CD14-positive monocyte (primary cell): ENCODE data around the gene ZNF407. TPM values are rescaled to one million over a fixed set of nuclear protein-coding genes. Genes with fewer than 3 reads are reported as not detected.

Source experiments
- DNase-seq, 3 donors: peaks; one replicate each; pipeline ENCODE4 v3.0.0-alpha.2; 2011 to 2022
- H2AFZ ChIP-seq: 2 replicates; pipeline ENCODE4 v1.6.0; 2012; ENCODE audit warnings: mild to moderate bottlenecking, low read depth, low read length, inconsistent platforms; ENCODE audit not compliant: insufficient read depth, poor library complexity, severe bottlenecking
- H3K27ac ChIP-seq, 2 donors: 1 replicate in 1 of 2; 2 replicates in 1 of 2; pipeline ENCODE4 v1.5.1; 2012 to 2013; ENCODE audit warnings: low read length in 2 of 2, control low read depth in 1 of 2, inconsistent platforms in 1 of 2, low read depth in 1 of 2, mild to moderate bottlenecking in 1 of 2
- H3K27me3 ChIP-seq, 2 donors: one replicate each; pipeline versions ENCODE4 v1.6.0 to v1.6.1; 2011 to 2013; ENCODE audit warnings: low read length in 2 of 2; ENCODE audit not compliant: control insufficient read depth in 2 of 2, insufficient read depth in 2 of 2
- H3K36me3 ChIP-seq, 2 donors: replicated peaks in 1 of 2; 1 replicate in 1 of 2; 2 replicates in 1 of 2; pipeline versions ENCODE4 v1.5.1 to v1.6.1; 2012 to 2013; ENCODE audit warnings: low read length in 2 of 2, control low read depth in 1 of 2, inconsistent platforms in 1 of 2, mild to moderate bottlenecking in 1 of 2; ENCODE audit not compliant: insufficient read depth in 2 of 2, control insufficient read depth in 1 of 2
- H3K4me1 ChIP-seq, 2 donors: 1 replicate in 1 of 2; 2 replicates in 1 of 2; pipeline versions ENCODE4 v1.5.1 to v1.6.1; 2012 to 2013; ENCODE audit warnings: low read length in 2 of 2, control low read depth in 1 of 2, inconsistent platforms in 1 of 2, mild to moderate bottlenecking in 1 of 2, moderate library complexity in 1 of 2; ENCODE audit not compliant: insufficient read depth in 2 of 2, control insufficient read depth in 1 of 2
- H3K4me2 ChIP-seq: replicated peaks from 2 replicates; pipeline ENCODE3; 2012; ENCODE audit warnings: low read length, moderate library complexity, mild to moderate bottlenecking; ENCODE audit not compliant: poor library complexity, severe bottlenecking; ENCODE audit errors: extremely low read depth
- H3K4me3 ChIP-seq, 3 experiments: fragments of 200-600 bp in 1 of 3; sonication (generic) in 1 of 3; replicated peaks in 1 of 3; 1 replicate in 2 of 3; 2 replicates in 1 of 3; pipeline ENCODE4 v1.5.1; 2011 to 2013; ENCODE audit warnings: low read length in 3 of 3, mild to moderate bottlenecking in 3 of 3, control low read depth in 2 of 3, low read depth in 2 of 3, inconsistent platforms in 1 of 3, moderate library complexity in 1 of 3
- H3K79me2 ChIP-seq: 2 replicates; pipeline ENCODE4 v1.6.0; 2012; ENCODE audit warnings: mild to moderate bottlenecking, control low read depth, inconsistent platforms, low read length, moderate library complexity; ENCODE audit not compliant: insufficient read depth
- H3K9ac ChIP-seq: 2 replicates; pipeline ENCODE4 v1.6.0; 2017; ENCODE audit warnings: low read length, mild to moderate bottlenecking; ENCODE audit not compliant: insufficient read depth, poor library complexity, severe bottlenecking
- H3K9me3 ChIP-seq, 2 donors: replicated peaks in 1 of 2; 1 replicate in 1 of 2; 2 replicates in 1 of 2; pipeline versions ENCODE4 v1.5.1 to v1.6.1; 2012 to 2013; ENCODE audit warnings: low read length in 2 of 2, control low read depth in 1 of 2; ENCODE audit not compliant: control insufficient read depth in 1 of 2, insufficient read depth in 1 of 2
- H4K20me1 ChIP-seq: 2 replicates; pipeline ENCODE4 v1.6.0; 2012; ENCODE audit warnings: mild to moderate bottlenecking, low read length, control low read depth, moderate library complexity; ENCODE audit not compliant: insufficient read depth
- H3K27ac Mint-ChIP-seq, 7 donors: one replicate each; pipeline ENCODE4 v1.8.0; 2020; ENCODE audit warnings: mild to moderate bottlenecking in 7 of 7, mixed read lengths in 7 of 7, moderate library complexity in 6 of 7, inconsistent platforms in 2 of 7
- H3K27me3 Mint-ChIP-seq, 3 donors: one replicate each; pipeline ENCODE4 v1.8.0; 2021 to 2022; ENCODE audit warnings: low read depth in 3 of 3, mild to moderate bottlenecking in 3 of 3, mixed read lengths in 3 of 3, moderate library complexity in 3 of 3, inconsistent platforms in 1 of 3
- H3K36me3 Mint-ChIP-seq, 2 donors: one replicate each; pipeline ENCODE4 v1.8.0; 2020; ENCODE audit warnings: mixed read lengths in 2 of 2, inconsistent platforms in 1 of 2, mild to moderate bottlenecking in 1 of 2
- H3K4me1 Mint-ChIP-seq: one replicate; pipeline ENCODE4 v1.8.0; 2020; ENCODE audit warnings: mild to moderate bottlenecking, mixed read lengths
- H3K4me3 Mint-ChIP-seq, 2 donors: one replicate each; pipeline ENCODE4 v1.8.0; 2020; ENCODE audit warnings: mild to moderate bottlenecking in 2 of 2, mixed read lengths in 2 of 2, moderate library complexity in 1 of 2
- H3K9me3 Mint-ChIP-seq, 7 donors: one replicate each; pipeline ENCODE4 v1.8.0; 2020 to 2022; ENCODE audit warnings: mixed read lengths in 7 of 7, mild to moderate bottlenecking in 6 of 7, moderate library complexity in 6 of 7, inconsistent platforms in 2 of 7
- CTCF ChIP-seq: fragments of 200-600 bp; IDR thresholded peaks from one replicate; pipeline ENCODE4 v1.8.0; 2022; ENCODE audit warnings: antibody characterized with exemption, mild to moderate bottlenecking
- WGBS: methylation state at CpG from one replicate; pipeline ENCODE4 v1.1.5; 2013; ENCODE audit warnings: missing lambda C conversion rate; ENCODE audit not compliant: insufficient coverage; 5-methylcytosine and 5-hydroxymethylcytosine counted together
- intact Hi-C, 2 donors: fragments of 100-400 bp; cut with micrococcal nuclease; formaldehyde crosslinking; loops; one replicate each; pipeline versions ENCODE4 v1.15.0 to v1.15.1; 2023
- polyA plus RNA-seq, 3 donors: library from polyadenylated mRNA; depleted of rRNA in 1 of 3; unstranded in 2 of 3; stranded (reverse) in 1 of 3; fragments of 300-500 nt in 2 of 3; fragments of >200 nt in 1 of 3; fragmentation: Illumina TruSeq in 2 of 3; gene quantifications; 1 replicate in 2 of 3; 2 replicates in 1 of 3; pipeline ENCODE4 v1.2.3, GENCODE V29; 2012 to 2021

The ZNF407 gene
- polyA plus RNA-seq, 3 donors, result 1.3 to 3.6 (median 1.6) TPM

GRCh38 chr18:74930616-74931015 lies 332.9 kb downstream of the ZNF407 start:
- Mint-ChIP-seq H3K27ac (no peak overlapping the region), H3K4me3 (no peak overlapping the region), H3K36me3 (peaks cover 23 to 34% of the 10 kb centered on the region in 2 donors), H3K9me3 (no peaks in the 10 kb centered on the region), H3K27me3 (no peaks in the 10 kb centered on the region), H3K4me1 (no peaks in the 10 kb centered on the region)
- Histone ChIP-seq H3K4me3 (no peak overlapping the region), H3K9ac (no peak overlapping the region), H4K20me1 (no peaks in the 10 kb centered on the region), H3K9me3 (no peaks in the 10 kb centered on the region), H3K4me2 (no peak overlapping the region), H3K4me1 (no peaks in the 10 kb centered on the region), H3K27me3 (no peaks in the 10 kb centered on the region), H3K79me2 (no peaks in the 10 kb centered on the region), H2AFZ (no peak overlapping the region), H3K36me3 (peaks cover 0 to 20% of the 10 kb centered on the region in 2 donors), H3K27ac (no peak overlapping the region)
- DNase-seq, result no peak
- intact Hi-C loops, result no loop called here
- TF ChIP-seq CTCF, result no peak
- WGBS, result no CpG with 5 or more reads among the region's 1 CpG

GRCh38 chr18:74933930-74934329 lies 336.3 kb downstream of the ZNF407 start:
- intact Hi-C loops, result no loop called here
- Mint-ChIP-seq H3K4me1 (no peaks in the 10 kb centered on the region), H3K27me3 (no peaks in the 10 kb centered on the region), H3K27ac (no peak overlapping the region), H3K36me3 (peaks cover 21 to 28% of the 10 kb centered on the region in 2 donors), H3K9me3 (no peaks in the 10 kb centered on the region), H3K4me3 (no peak overlapping the region)
- Histone ChIP-seq H3K27ac (no peak overlapping the region), H3K36me3 (peaks cover 0 to 20% of the 10 kb centered on the region in 2 donors), H3K27me3 (no peaks in the 10 kb centered on the region), H3K79me2 (no peaks in the 10 kb centered on the region), H3K4me3 (no peak overlapping the region), H4K20me1 (no peaks in the 10 kb centered on the region), H3K4me2 (no peak overlapping the region), H2AFZ (no peak overlapping the region), H3K9me3 (no peaks in the 10 kb centered on the region), H3K4me1 (no peaks in the 10 kb centered on the region), H3K9ac (no peak overlapping the region)
- WGBS, result 100% methylated on average over 1 of the region's 4 CpGs
- no peak for DNase-seq
- no peak for TF ChIP-seq CTCF
